SK-N-MC (cell line): Measurements from ENCODE around the gene SH3BP5.

Source experiments
- EZH2 ChIP-seq: fragments of 200-600 bp; sonication (generic); IDR thresholded peaks from one replicate; pipeline ENCODE4 v1.6.1; 2017; ENCODE audit warnings: antibody characterized with exemption
- FOXP2 ChIP-seq: optimal IDR thresholded peaks from 2 replicates; pipeline ENCODE3; 2011; ENCODE audit warnings: mild to moderate bottlenecking, moderate library complexity; ENCODE audit not compliant: insufficient read depth; ENCODE audit errors: extremely low read length, control extremely low read depth
- POLR2AphosphoS5 ChIP-seq: IDR thresholded peaks from 2 replicates; pipeline ENCODE4 v1.6.1; 2012; ENCODE audit warnings: mild to moderate bottlenecking, low read depth, low read length, borderline replicate concordance

DNA sequence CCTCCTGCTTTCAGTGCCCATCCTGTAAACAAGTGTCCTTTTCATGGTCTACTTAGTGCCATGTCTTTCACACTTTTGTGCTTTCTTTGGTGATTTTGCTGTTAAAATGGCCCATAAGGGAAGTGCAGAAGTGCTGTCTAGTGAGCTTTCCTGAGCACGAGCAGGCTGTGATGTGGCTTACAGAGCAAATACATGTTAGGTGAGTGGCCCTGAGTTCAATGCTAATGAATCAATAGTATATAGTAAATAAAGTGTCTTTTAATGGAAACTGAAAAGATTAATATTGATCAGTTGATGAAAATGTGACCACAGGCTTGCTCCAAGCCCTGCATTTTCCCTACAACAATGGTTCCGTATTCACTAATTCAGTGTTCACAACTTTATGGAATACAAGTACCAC lies 5.7 kb downstream of the SH3BP5 start:
- TF ChIP-seq EZH2 = no peak
- TF ChIP-seq POLR2AphosphoS5 = no peak
- TF ChIP-seq FOXP2 = no peak
